Renal cortical epithelial cell (primary cell): Measurements from ENCODE around the gene SPATA13. TPM values are rescaled to one million over a fixed set of nuclear protein-coding genes. Genes with fewer than 3 reads are reported as not detected.
A peak's percentile ranks its signal among the peaks of the same experiment; 100 is the strongest.

ENCODE experiments used
- DNase-seq: peaks from one replicate; pipeline ENCODE4 v3.0.0-alpha.2; 2011; ENCODE audit warnings: low read depth
- total RNA-seq: library from RNA; depleted of rRNA; stranded (reverse); fragments of >200 nt; gene quantifications from 2 replicates; pipeline ENCODE4 v1.2.3, GENCODE V29; 2014

SPATA13 gene
- total RNA-seq, 1 donor from 2014 or later, result 27.4 TPM

- DNase-seq, result peak; percentile 71
These were observed 90.0 kb downstream of the SPATA13 start for GRCh38 chr13:24250376-24251057.

- no peak for DNase-seq
These were observed 91.0 kb downstream of the SPATA13 start for GRCh38 chr13:24251525-24251924.

GRCh38 chr13:24252136-24252535, 91.6 kb downstream of the SPATA13 start:
- no peak for DNase-seq

GRCh38 chr13:24253520-24254145, 93.1 kb downstream of the SPATA13 start:
- no peak for DNase-seq

- no peak for DNase-seq
These were observed 93.8 kb downstream of the SPATA13 start for GRCh38 chr13:24254146-24254841.

GRCh38 chr13:24257497-24257896, 97.0 kb downstream of the SPATA13 start:
- no peak for DNase-seq

- DNase-seq, result peak; percentile 27
These were observed 101.0 kb downstream of the SPATA13 start for GRCh38 chr13:24261566-24261965.

GRCh38 chr13:24263632-24264031, 103.1 kb downstream of the SPATA13 start:
- DNase-seq, result peak; percentile 11

GRCh38 chr13:24264976-24265375, 104.5 kb downstream of the SPATA13 start:
- peak; percentile 37 for DNase-seq

GRCh38 chr13:24265453-24265852, 104.9 kb downstream of the SPATA13 start:
- DNase-seq, result no peak

GRCh38 chr13:24267274-24267673, 106.8 kb downstream of the SPATA13 start:
- peak; percentile 36 for DNase-seq

- DNase-seq, result no peak
These were observed 107.3 kb downstream of the SPATA13 start for GRCh38 chr13:24267801-24268200.

- no peak for DNase-seq
These were observed 109.3 kb downstream of the SPATA13 start for GRCh38 chr13:24269821-24270220.

GRCh38 chr13:24270639-24271141, 110.2 kb downstream of the SPATA13 start:
- DNase-seq, result peak; percentile 47

- no peak for DNase-seq
These were observed 110.7 kb downstream of the SPATA13 start for GRCh38 chr13:24271231-24271600.

- peak; percentile 83 for DNase-seq
These were observed 111.3 kb downstream of the SPATA13 start for GRCh38 chr13:24271601-24272451.

- DNase-seq, result peak; percentile 11
These were observed 112.1 kb downstream of the SPATA13 start for GRCh38 chr13:24272452-24273161.

GRCh38 chr13:24273926-24274325, 113.4 kb downstream of the SPATA13 start:
- no peak for DNase-seq

- no peak for DNase-seq
These were observed 114.0 kb downstream of the SPATA13 start for GRCh38 chr13:24274452-24275021.

GRCh38 chr13:24275041-24275440, 114.5 kb downstream of the SPATA13 start:
- no peak for DNase-seq

GRCh38 chr13:24276306-24276705, 115.8 kb downstream of the SPATA13 start:
- DNase-seq, result no peak
